K562 (cell line): ENCODE measurements around the gene NKD1. TPM values are rescaled to one million over a fixed set of nuclear protein-coding genes. Genes with fewer than 3 reads are reported as not detected.

Source experiments
- ATAC-seq: fragments of 200-7000 bp; cut with Tn5 transposase; 3 replicates; pipeline ENCODE4 v1.9.1; 2020; ENCODE audit warnings: moderate library complexity
- BruUV-seq: library from RNA; stranded (reverse); fragments of 400-500 nt; replicated peaks from 2 replicates; lab custom pipeline; 2021; lab: Mats Ljungman, UMichigan
- CTCF ChIA-PET: fragments of 300-600 bp; formaldehyde crosslinking; extraction: SDS; loops from one replicate; lab custom pipeline; 2021; ENCODE audit warnings: low intra/inter-chr PET ratio; lab: Yijun Ruan, JAX
- POLR2A ChIA-PET: fragments of 300-600, 350-650 bp; sonication (Branson Sonifier 250); formaldehyde crosslinking; extraction: SDS; loops from one replicate; lab custom pipeline; 2021; ENCODE audit warnings: antibody characterized with exemption, inconsistent platforms; lab: Yijun Ruan, JAX
- DNase-seq, 4 experiments: peaks; one replicate each; pipeline versions ENCODE4 v3.0.0 to v3.0.0-alpha.2; 2011 to 2018; ENCODE audit warnings: low spot score in 3 of 4, mixed read lengths in 3 of 4; ENCODE audit errors: extremely low read depth in 1 of 4
- FAIRE-seq: peaks from 2 replicates; lab custom pipeline; 2011; peaks lifted over from hg19 to GRCh38; lab: Jason Lieb, UNC
- H2AFZ ChIP-seq: 2 replicates; pipeline ENCODE4 v1.6.0; 2011; ENCODE audit warnings: low read depth, low read length, control low read depth, inconsistent platforms
- H3K27ac ChIP-seq: fragments of 200-600 bp; 3 replicates; pipeline ENCODE4 v1.8.0; 2011; ENCODE audit warnings: low read depth, mild to moderate bottlenecking, control low read depth, inconsistent platforms, low read length, moderate library complexity, mixed read lengths; ENCODE audit errors: extremely low read depth
- H3K27me3 ChIP-seq, 2 experiments: fragments of 300-600 bp in 1 of 2; 2 replicates in 1 of 2; 3 replicates in 1 of 2; pipeline versions ENCODE4 v1.6.0 to v1.8.0; 2011; ENCODE audit warnings: inconsistent platforms in 2 of 2, low read length in 2 of 2, mild to moderate bottlenecking in 1 of 2, mixed read lengths in 1 of 2, moderate library complexity in 1 of 2; ENCODE audit not compliant: control insufficient read depth in 2 of 2, insufficient read depth in 2 of 2
- H3K36me3 ChIP-seq: fragments of 300-600 bp; 3 replicates; pipeline ENCODE4 v1.8.0; 2011; ENCODE audit warnings: mild to moderate bottlenecking, low read length, inconsistent platforms; ENCODE audit not compliant: control insufficient read depth, insufficient read depth
- H3K4me1 ChIP-seq, 2 experiments: fragments of 200-600 bp in 1 of 2; replicated peaks in 1 of 2; 2 replicates in 1 of 2; 3 replicates in 1 of 2; pipeline versions ENCODE4 v1.5.1 to v1.8.0; 2011; ENCODE audit warnings: inconsistent platforms in 2 of 2, low read length in 2 of 2, mild to moderate bottlenecking in 1 of 2, mixed read lengths in 1 of 2, moderate library complexity in 1 of 2; ENCODE audit not compliant: control insufficient read depth in 2 of 2, insufficient read depth in 2 of 2
- H3K4me2 ChIP-seq: 2 replicates; pipeline ENCODE4 v1.6.1; 2011; ENCODE audit warnings: low read length, control low read depth, inconsistent platforms, mixed read lengths; ENCODE audit not compliant: insufficient read depth
- H3K4me3 ChIP-seq: fragments of 200-600 bp; sonication (generic), shearing (Covaris generic); 2 replicates; pipeline ENCODE4 v1.5.1; 2016; ENCODE audit warnings: control low read depth, inconsistent platforms
- H3K79me2 ChIP-seq: fragments of 200-600 bp; 3 replicates; pipeline ENCODE4 v1.8.0; 2011; ENCODE audit warnings: low read length, inconsistent platforms; ENCODE audit not compliant: control insufficient read depth, insufficient read depth
- H3K9ac ChIP-seq, 2 experiments: 2 replicates each; pipeline versions ENCODE4 v1.6.0 to v1.6.1; 2011; ENCODE audit warnings: low read depth in 2 of 2, low read length in 2 of 2, control low read depth in 1 of 2, inconsistent platforms in 1 of 2, mild to moderate bottlenecking in 1 of 2, mixed read lengths in 1 of 2; ENCODE audit not compliant: insufficient read depth in 1 of 2
- H3K9me1 ChIP-seq: one replicate; pipeline ENCODE4 v1.6.0; 2011; ENCODE audit warnings: inconsistent platforms, mild to moderate bottlenecking, low read length, moderate library complexity; ENCODE audit not compliant: control insufficient read depth, insufficient read depth
- H3K9me3 ChIP-seq: replicated peaks from 2 replicates; pipeline ENCODE4 v1.5.1; 2011; ENCODE audit warnings: low read depth, low read length, inconsistent platforms; ENCODE audit not compliant: control insufficient read depth, insufficient read depth
- H4K20me1 ChIP-seq: replicated peaks from 2 replicates; pipeline ENCODE4 v1.6.1; 2011; ENCODE audit warnings: low read length, inconsistent platforms, mixed read lengths; ENCODE audit not compliant: control insufficient read depth, insufficient read depth
- CREBBP ChIP-seq: IDR thresholded peaks from one replicate; pipeline ENCODE4 v1.6.1; 2012; ENCODE audit warnings: low read depth, mild to moderate bottlenecking, control low read depth, inconsistent platforms, low read length
- DNMT1 ChIP-seq: fragments of 450-650 bp; IDR thresholded peaks from 2 replicates; pipeline ENCODE4 v1.6.1; 2016; ENCODE audit warnings: antibody characterized with exemption, mild to moderate bottlenecking
- EZH2 ChIP-seq: IDR thresholded peaks from 2 replicates; pipeline ENCODE4 v1.6.1; 2012; ENCODE audit warnings: low read depth, mild to moderate bottlenecking, inconsistent platforms, low read length, borderline replicate concordance
- PHB2 ChIP-seq: fragments of 450-650 bp; IDR thresholded peaks from 2 replicates; pipeline ENCODE4 v1.6.1; 2017; ENCODE audit warnings: low read depth
- TRIM24 ChIP-seq, 2 experiments: fragments of 450-650 bp; IDR thresholded peaks; 2 replicates each; pipeline ENCODE4 v1.6.1; 2016
- USF2 ChIP-seq: sonication (generic); formaldehyde crosslinking; IDR thresholded peaks from 2 replicates; pipeline ENCODE4 v1.5.0; 2020; ENCODE audit warnings: missing genetic modification reagents
- ZNF77 ChIP-seq: fragments of 250-450 bp; sonication (Bioruptor Pico); IDR thresholded peaks from 2 replicates; pipeline ENCODE4 v1.5.0; 2020
- WGBS: fragments of 100-300 bp; shearing (Covaris generic); methylation state at CpG from one replicate; pipeline ENCODE4 v1.1.6; 2016; ENCODE audit warnings: low coverage, mixed read lengths; ENCODE audit not compliant: insufficient coverage; ENCODE audit errors: missing lambda C conversion rate; 5-methylcytosine and 5-hydroxymethylcytosine counted together
- in situ Hi-C: fragments of 300-500 bp; cut with MboI; formaldehyde crosslinking; loops from 4 replicates; pipeline ENCODE4 v1.15.0; 2018; ENCODE audit warnings: inconsistent platforms, mixed read lengths
- intact Hi-C: fragments of 100-400 bp; cut with micrococcal nuclease; formaldehyde crosslinking; loops from 2 replicates; pipeline ENCODE4 v1.14.2; 2022
- polyA plus RNA-seq, 8 experiments: library from polyadenylated mRNA; depleted of rRNA in 4 of 8; stranded (reverse) in 5 of 8; unstranded in 3 of 8; fragments of >200 nt; fragmentation: Nextera tagmentation in 2 of 8; fragmentation: Illumina TruSeq in 1 of 8; extraction: Ambion mirVana in 2 of 8; extraction: Trizol in 1 of 8; gene quantifications; 2 replicates each; pipeline versions ENCODE4 v1.2.1 to v1.2.3, GENCODE V29; 2011 to 2014; ENCODE audit warnings: inconsistent platforms in 1 of 8, missing spikeins in 1 of 8
- total RNA-seq, 7 experiments: library from RNA; depleted of rRNA in 6 of 7; stranded (reverse); fragments of >200 nt in 6 of 7; fragmentation: Illumina TruSeq in 2 of 7; extraction: Trizol in 2 of 7; gene quantifications; 2 replicates each; pipeline versions ENCODE4 v1.2.1 to v1.2.3, GENCODE V29; 2011 to 2021; ENCODE audit warnings: low replicate concordance in 1 of 7

The NKD1 gene
- total and polyA plus RNA-seq, 9 of the 15 experiments (the other 6 are each of a cell fraction or from before 2014, with no cell fraction given): under 0.01 to 0.24 (median 0.04) TPM; not detected in 2

DNA sequence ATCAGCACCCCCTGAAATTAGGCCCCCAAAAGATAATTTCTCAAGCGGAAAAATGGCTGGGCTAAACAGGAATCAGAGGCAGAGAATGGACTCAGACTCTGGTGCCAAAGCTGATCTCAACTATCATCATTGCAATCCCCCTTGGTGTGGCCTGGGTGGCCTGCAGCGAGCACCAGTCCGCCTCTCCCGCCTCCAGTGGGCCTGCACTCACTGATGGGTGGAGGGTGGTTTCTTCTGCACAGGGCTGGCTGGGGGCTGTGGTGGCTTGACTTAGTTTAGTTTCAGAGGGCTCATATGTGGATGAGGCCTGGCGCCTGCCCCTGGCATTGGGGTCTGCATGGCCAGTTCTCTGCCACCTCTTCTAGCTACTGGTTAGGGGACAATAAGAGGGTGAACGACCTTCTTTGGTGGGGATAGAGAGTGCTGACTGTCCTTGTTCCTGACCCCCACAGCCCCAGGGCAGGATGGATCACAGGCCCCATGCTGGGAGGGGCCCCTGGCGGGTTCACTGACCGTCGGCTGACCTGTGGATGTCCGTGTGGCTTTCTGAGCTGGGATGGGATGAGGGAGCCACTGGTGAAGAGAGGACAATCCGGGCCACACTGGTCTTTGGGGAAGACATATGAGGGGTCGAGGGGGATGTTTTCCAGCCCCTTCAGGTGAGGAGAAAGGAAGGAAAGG is 70.2 kb downstream of the NKD1 start:
- H3K79me2 ChIP-seq: no peaks in the 10 kb centered on the region
- ATAC-seq (no peak), FAIRE-seq (no peak), DNase-seq (no peak)
- peaks cover 13 to 34% of the 10 kb centered on the region in 2 experiments; a peak in 4 of 5 replicates for H3K27me3 ChIP-seq
- ChIA-PET CTCF (no interaction called here), POLR2A (interaction anchor here (0.6 kb wide), 2 partner anchors 12 to 155 kb away, joined by 3 to 6 read pairs; no protein-coding TSS in a partner anchor)
- in situ Hi-C loops: no loop called here
- no peak overlapping the region for H3K4me2 ChIP-seq
- BruUV-seq: no TSS peak
- intact Hi-C loops: no loop called here
- H4K20me1 ChIP-seq: 0 out of 2 replicates have a peak, but pooled peaks cover 4% of the 10 kb centered on the region
- H3K4me3 ChIP-seq: no peak overlapping the region
- H2AFZ ChIP-seq: no peak overlapping the region
- H3K36me3 ChIP-seq: no peaks in the 10 kb centered on the region
- no peaks in the 10 kb centered on the region for H3K9me3 ChIP-seq
- no peaks in the 10 kb centered on the region for H3K9me1 ChIP-seq
- TF ChIP-seq TRIM24 (IDR thresholded peaks at IDR 0.05) (no peak), PHB2 (no peak), USF2 (CRISPR knock-in tag) (no peak), ZNF77 (CRISPR knock-in tag) (no peak), DNMT1 (no peak), EZH2 (no peak), CREBBP (no peak)
- 10% methylated on average over 12 of the region's 12 CpGs for WGBS
- no peak overlapping the region for H3K9ac ChIP-seq
- no peaks in the 10 kb centered on the region for H3K4me1 ChIP-seq
- H3K27ac ChIP-seq: no peak overlapping the region
